H1 (cell line): ENCODE measurements around the gene TBC1D22A. TPM values are rescaled to one million over a fixed set of nuclear protein-coding genes. Genes with fewer than 3 reads are reported as not detected.

Experiments used
- CBX5 ChIP-seq: fragments of 300-800, 300-1000 bp; sonication (generic); IDR thresholded peaks from 2 replicates; pipeline ENCODE4 v1.7.1; 2016; ENCODE audit warnings: antibody characterized with exemption, low read length, low read depth
- RXRA ChIP-seq: IDR thresholded peaks from 2 replicates; pipeline ENCODE4 v1.6.1; 2011; ENCODE audit warnings: low read depth, mild to moderate bottlenecking, low read length, moderate library complexity; ENCODE audit not compliant: insufficient read depth
- TAF7 ChIP-seq: optimal IDR thresholded peaks from 2 replicates; pipeline ENCODE3; 2011; ENCODE audit warnings: low read depth, mild to moderate bottlenecking, inconsistent platforms, low read length, moderate library complexity, borderline replicate concordance
- ZNF274 ChIP-seq: IDR thresholded peaks from 2 replicates; pipeline ENCODE4 v1.7.0; 2012; ENCODE audit warnings: low read length, borderline replicate concordance; ENCODE audit errors: extremely low read depth
- polyA plus RNA-seq, 7 experiments: library from polyadenylated mRNA; depleted of rRNA in 3 of 7; stranded (reverse) in 5 of 7; unstranded in 2 of 7; fragments of >200 nt in 5 of 7; fragments of 200-250 nt in 2 of 7; gene quantifications; 1 replicate in 5 of 7; 2 replicates in 1 of 7; 4 replicates in 1 of 7; pipeline versions ENCODE4 v1.2.1 to v1.2.3, GENCODE V29; 2011 to 2013; ENCODE audit warnings: missing spikeins in 2 of 7, mixed read lengths in 2 of 7
- total RNA-seq: library from RNA; stranded (reverse); fragmentation: NEBNext Ultra II Directional; extraction: Animal tissue kit (Norgen Biotek cat#: 25700); gene quantifications from 2 replicates; pipeline ENCODE4 v1.2.1, GENCODE V29; 2021

Gene TBC1D22A
- total and polyA plus RNA-seq, 2 of the 8 experiments (the other 6 are each of a cell fraction or from before 2014, with no cell fraction given), result 11.9 to 18.4 TPM

- TF ChIP-seq TAF7 (no peak), ZNF274 (no peak), RXRA (no peak), CBX5 (no peak)
Observed at GRCh38 chr22:46834021-46834737, 71.7 kb downstream of the TBC1D22A start (continued).
